Esophagus squamous epithelium (tissue), 5 donors: ENCODE results near the gene DNM2. TPM values are rescaled to one million over a fixed set of nuclear protein-coding genes. Genes with fewer than 3 reads are reported as not detected.
"Not testable (repeated sequence)": the region's sequence is repeated elsewhere in the genome, so short reads cannot be mapped to it uniquely, and the experiment has no call there.

ENCODE experiments used
- DNase-seq: peaks from one replicate; lab custom pipeline; 2025; lab: John Stamatoyannopoulos, UW
- H3K27ac ChIP-seq, 4 donors: fragments of 200-600 bp; sonication (generic); one replicate each; pipeline ENCODE4 v1.5.1; 2016 to 2019; ENCODE audit warnings: mild to moderate bottlenecking in 1 of 4
- H3K27me3 ChIP-seq, 4 donors: fragments of 200-600 bp; sonication (generic); 1 replicate in 3 of 4; 2 replicates in 1 of 4; pipeline versions ENCODE4 v1.5.1 to v1.6.0; 2017 to 2021; ENCODE audit warnings: antibody characterized with exemption in 1 of 4
- H3K36me3 ChIP-seq, 3 donors: fragments of 200-600 bp; sonication (generic); one replicate each; pipeline ENCODE4 v1.5.1; 2016 to 2019
- H3K4me1 ChIP-seq, 3 donors: fragments of 200-600 bp; sonication (generic); one replicate each; pipeline ENCODE4 v1.5.1; 2017 to 2019
- H3K4me3 ChIP-seq, 4 donors: fragments of 200-600 bp; sonication (generic); 1 replicate in 3 of 4; 2 replicates in 1 of 4; pipeline ENCODE4 v1.5.1; 2016 to 2019; ENCODE audit warnings: mild to moderate bottlenecking in 2 of 4, moderate library complexity in 1 of 4
- H3K9me3 ChIP-seq, 3 donors: fragments of 200-600 bp; sonication (generic); one replicate each; pipeline ENCODE4 v1.5.1; 2016 to 2019
- CTCF ChIP-seq, 6 experiments: fragments of 450-650 bp in 4 of 6; fragments of 200-600 bp in 2 of 6; sonication (generic) in 2 of 6; IDR thresholded peaks; one replicate each; pipeline ENCODE4 v1.5.1; 2016 to 2019; ENCODE audit warnings: antibody characterized with exemption in 6 of 6, mild to moderate bottlenecking in 4 of 6, moderate library complexity in 4 of 6
- POLR2A ChIP-seq, 4 donors: fragments of 450-650 bp; IDR thresholded peaks; one replicate each; pipeline ENCODE4 v1.6.1; 2017; ENCODE audit warnings: antibody characterized with exemption in 4 of 4, mild to moderate bottlenecking in 4 of 4, moderate library complexity in 3 of 4
- WGBS, 2 donors: methylation state at CpG; one replicate each; pipeline ENCODE4 v1.1.5; 2018; 5-methylcytosine and 5-hydroxymethylcytosine counted together
- intact Hi-C: fragments of 100-400 bp; cut with DNase I; formaldehyde crosslinking; loops from one replicate; pipeline ENCODE4 v1.15.0; 2022
- total RNA-seq, 4 donors: library from RNA; depleted of rRNA; stranded (reverse); fragments of >200 nt; gene quantifications; one replicate each; pipeline ENCODE4 v1.1.0, GENCODE V29; 2016
- donor health status: DM: yes; HTN: yes; CAD: no.

Gene DNM2
- total RNA-seq, 4 donors from 2014 or later = 79.9 to 138 (median 102) TPM

GRCh38 chr19:10756371-10756770 is 38.5 kb downstream of the DNM2 start:
- intact Hi-C loops = no loop called here
- H3K9me3 ChIP-seq = no peaks in the 10 kb centered on the region
- TF ChIP-seq POLR2A (IDR thresholded peaks at IDR 0.05) (no peak), CTCF (IDR thresholded peaks at IDR 0.05) (no peak)
- no peak overlapping the region for H3K4me3 ChIP-seq
- WGBS, 2 donors = 50 to 89% methylated on average over 2 to 3 of the region's 10 CpGs
- no peak for DNase-seq
- H3K27ac ChIP-seq = no peak overlapping the region
- H3K36me3 ChIP-seq = peaks cover 3 to 19% (median 4%) of the 10 kb centered on the region in 3 donors
- H3K4me1 ChIP-seq = peaks cover 8 to 61% (median 21%) of the 10 kb centered on the region in 3 donors
- no peaks in the 10 kb centered on the region for H3K27me3 ChIP-seq

- Histone ChIP-seq H3K27ac (no peak overlapping the region), H3K4me1 (peaks cover 5 to 61% (median 21%) of the 10 kb centered on the region in 3 donors)
- 91 to 96% methylated on average over 7 of the region's 7 CpGs for WGBS, 2 donors
Observed at GRCh38 chr19:10756791-10757190, 38.9 kb downstream of the DNM2 start.

GRCh38 chr19:10758050-10758449 is 40.2 kb downstream of the DNM2 start:
- 71 to 96% methylated on average over 1 of the region's 1 CpG for WGBS, 2 donors
- H3K4me3 ChIP-seq, DNase-seq, H3K27ac ChIP-seq, intact Hi-C loops, H3K9me3 ChIP-seq, H3K27me3 ChIP-seq: not testable (repeated sequence)
- H3K4me1 ChIP-seq = peaks cover 13 to 63% (median 32%) of the 10 kb centered on the region in 3 donors
- H3K36me3 ChIP-seq = peaks cover 6 to 33% (median 8%) of the 10 kb centered on the region in 3 donors

More at GRCh38 chr19:10756791-10757190, 38.9 kb downstream of the DNM2 start:
- TF ChIP-seq CTCF (IDR thresholded peaks at IDR 0.05) (no peak), POLR2A (IDR thresholded peaks at IDR 0.05) (no peak)
- intact Hi-C loops = no loop called here
- Histone ChIP-seq H3K9me3 (no peaks in the 10 kb centered on the region), H3K36me3 (peaks cover 6 to 23% (median 8%) of the 10 kb centered on the region in 3 donors), H3K27me3 (no peaks in the 10 kb centered on the region), H3K4me3 (no peak overlapping the region)
- no peak for DNase-seq

GRCh38 chr19:10758978-10759377 is 41.1 kb downstream of the DNM2 start:
- 74 to 76% methylated on average over 5 of the region's 5 CpGs for WGBS, 2 donors

GRCh38 chr19:10760273-10760944 is 42.5 kb downstream of the DNM2 start:
- Histone ChIP-seq H3K27me3 (no peaks in the 10 kb centered on the region), H3K27ac (peak overlapping the region in 3 of 4 donors; percentile 28 to 61 (median 34)), H3K4me1 (peaks cover 20 to 80% (median 45%) of the 10 kb centered on the region in 3 donors), H3K9me3 (no peaks in the 10 kb centered on the region), H3K4me3 (no peak overlapping the region), H3K36me3 (peaks cover 6 to 43% (median 8%) of the 10 kb centered on the region in 3 donors)
- intact Hi-C loops = no loop called here
- whole genome bisulfite sequencing, 2 donors = 60 to 65% methylated on average over 17 of the region's 17 CpGs
- no peak for DNase-seq
- no peak for TF ChIP-seq POLR2A (IDR thresholded peaks at IDR 0.05)
- TF ChIP-seq CTCF (IDR thresholded peaks at IDR 0.05) = no peak

More at GRCh38 chr19:10758978-10759377, 41.1 kb downstream of the DNM2 start:
- no peak for DNase-seq
- Histone ChIP-seq H3K27me3 (no peaks in the 10 kb centered on the region), H3K27ac (peak overlapping the region; percentile 32 to 62 (median 54)), H3K4me3 (no peak overlapping the region), H3K9me3 (no peaks in the 10 kb centered on the region), H3K36me3 (peaks cover 6 to 36% (median 8%) of the 10 kb centered on the region in 3 donors), H3K4me1 (peaks cover 18 to 72% (median 41%) of the 10 kb centered on the region in 3 donors)
- intact Hi-C loops = no loop called here
- no peak for TF ChIP-seq POLR2A (IDR thresholded peaks at IDR 0.05)
- no peak for TF ChIP-seq CTCF (IDR thresholded peaks at IDR 0.05)
